ENCODE measurements around the gene ST3GAL4. TPM values are rescaled to one million over a fixed set of nuclear protein-coding genes. Genes with fewer than 3 reads are reported as not detected.

The ST3GAL4 gene
- total RNA-seq, 4 donors from 2014 or later, result 40.0 to 52.4 (median 40.5) TPM

DNA sequence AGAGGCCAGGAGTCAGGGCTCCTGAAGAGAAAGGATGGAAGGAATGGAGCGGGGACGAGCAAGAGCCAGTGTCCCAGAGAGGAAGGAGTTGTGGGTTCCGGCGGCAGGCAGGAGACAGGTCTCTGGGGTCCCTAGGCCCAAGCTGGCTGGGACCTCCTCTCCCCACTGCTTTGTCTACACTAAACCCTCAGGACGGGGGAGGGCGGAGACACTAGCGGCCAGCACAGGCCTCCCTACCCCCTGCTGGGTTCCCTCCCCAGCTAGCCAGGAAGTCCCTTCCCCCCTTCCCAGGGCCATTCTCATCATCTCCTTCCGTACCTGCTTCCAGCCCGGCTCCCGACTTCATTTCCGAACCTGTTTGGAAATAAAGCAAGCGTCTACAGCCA, 79.5 kb downstream of the ST3GAL4 start:
- TF ChIP-seq POLR2A (IDR thresholded peaks at IDR 0.05; ENCODE audit: low read depth) (no peak), EP300 (IDR thresholded peaks at IDR 0.05) (no peak), POLR2AphosphoS5 (IDR thresholded peaks at IDR 0.05) (no peak), CTCF (IDR thresholded peaks at IDR 0.05) (no peak)
- intact Hi-C loops (cut with DNase I), result no loop called here
- DNase-seq (ENCODE audit: extremely low spot score), result no peak
- Histone ChIP-seq H3K36me3 (no peaks in the 10 kb centered on the region), H3K27ac (replicated peaks in 1 of 4) (no peak overlapping the region), H3K9me3 (no peaks in the 10 kb centered on the region), H3K4me3 (no peak overlapping the region), H3K4me1 (peaks cover 24 to 43% (median 34%) of the 10 kb centered on the region in 4 donors), H3K27me3 (no peaks in the 10 kb centered on the region)
- WGBS, result 83% methylated on average over 11 of the region's 12 CpGs

- WGBS, result 92% methylated on average over 5 of the region's 7 CpGs
- H3K27ac ChIP-seq (replicated peaks in 1 of 4), result no peak overlapping the region
- no peaks in the 10 kb centered on the region for H3K36me3 ChIP-seq
- H3K4me3 ChIP-seq, result no peak overlapping the region
- TF ChIP-seq POLR2AphosphoS5 (IDR thresholded peaks at IDR 0.05) (no peak), POLR2A (IDR thresholded peaks at IDR 0.05; ENCODE audit: low read depth) (no peak), EP300 (IDR thresholded peaks at IDR 0.05) (no peak), CTCF (IDR thresholded peaks at IDR 0.05) (no peak)
- intact Hi-C loops (cut with DNase I), result no loop called here
- no peaks in the 10 kb centered on the region for H3K9me3 ChIP-seq
- peaks cover 21 to 47% (median 40%) of the 10 kb centered on the region in 4 donors for H3K4me1 ChIP-seq
- no peak for DNase-seq (ENCODE audit: extremely low spot score)
- no peaks in the 10 kb centered on the region for H3K27me3 ChIP-seq
Observed at GRCh38 chr11:126436209-126436755, 80.8 kb downstream of the ST3GAL4 start.

DNA sequence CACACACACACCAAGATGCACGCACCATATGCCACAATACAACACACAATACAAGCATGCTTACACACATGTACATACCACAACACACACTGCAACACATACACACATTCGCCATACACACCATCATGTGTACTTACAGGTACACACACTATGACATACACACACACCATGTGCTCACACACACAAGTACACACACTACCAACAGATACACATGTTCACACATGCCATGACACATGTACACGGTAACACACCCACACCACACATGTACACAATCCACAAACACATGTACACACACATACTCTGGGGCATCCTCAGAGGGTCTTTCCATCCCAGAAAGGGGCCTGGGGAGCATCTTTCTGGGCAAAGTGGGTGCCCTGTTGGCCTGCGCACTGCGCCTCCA, 82.2 kb downstream of the ST3GAL4 start:
- 91% methylated on average over 5 of the region's 5 CpGs for WGBS
- peaks cover 0 to 5% (median 0%) of the 10 kb centered on the region in 4 donors for H3K27me3 ChIP-seq
- no peak overlapping the region for H3K27ac ChIP-seq (replicated peaks in 1 of 4)
- intact Hi-C loops (cut with DNase I), result no loop called here
- DNase-seq (ENCODE audit: extremely low spot score), result no peak
- H3K36me3 ChIP-seq, result no peaks in the 10 kb centered on the region
- peaks cover 9 to 33% (median 26%) of the 10 kb centered on the region in 4 donors for H3K4me1 ChIP-seq
- H3K9me3 ChIP-seq, result no peaks in the 10 kb centered on the region
- TF ChIP-seq POLR2AphosphoS5 (IDR thresholded peaks at IDR 0.05), result no peak
- TF ChIP-seq POLR2A (IDR thresholded peaks at IDR 0.05; ENCODE audit: low read depth), result no peak
- TF ChIP-seq CTCF (IDR thresholded peaks at IDR 0.05), result no peak
- TF ChIP-seq EP300 (IDR thresholded peaks at IDR 0.05), result no peak
- no peak overlapping the region for H3K4me3 ChIP-seq

DNA sequence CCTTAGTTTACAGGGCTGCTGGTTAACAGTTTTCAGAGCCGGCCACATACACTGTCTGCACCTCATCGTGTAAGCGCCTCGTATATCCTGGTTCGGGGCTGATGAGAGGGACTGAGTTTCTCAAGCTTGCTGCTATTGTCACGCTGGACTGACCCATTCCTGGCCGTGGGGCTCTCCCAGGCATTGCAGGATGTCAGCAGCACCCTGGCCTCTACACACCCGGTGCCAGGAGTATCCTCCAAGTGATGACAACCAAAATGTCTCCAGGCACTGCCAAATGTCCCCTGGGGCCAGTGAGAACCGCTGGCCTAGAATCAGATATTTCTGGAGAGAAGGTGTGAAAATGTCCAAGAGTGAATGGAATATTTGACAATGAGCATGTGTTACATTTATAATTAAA, 82.8 kb downstream of the ST3GAL4 start:
- Histone ChIP-seq H3K27me3 (peaks cover 0 to 8% (median 0%) of the 10 kb centered on the region in 4 donors), H3K27ac (replicated peaks in 1 of 4) (no peak overlapping the region), H3K4me1 (peaks cover 5 to 27% (median 21%) of the 10 kb centered on the region in 4 donors), H3K4me3 (no peak overlapping the region), H3K9me3 (no peaks in the 10 kb centered on the region), H3K36me3 (no peaks in the 10 kb centered on the region)
- intact Hi-C loops (cut with DNase I), result no loop called here
- no peak for DNase-seq (ENCODE audit: extremely low spot score)
- TF ChIP-seq POLR2A (IDR thresholded peaks at IDR 0.05; ENCODE audit: low read depth) (no peak), EP300 (IDR thresholded peaks at IDR 0.05) (no peak), CTCF (IDR thresholded peaks at IDR 0.05) (no peak), POLR2AphosphoS5 (IDR thresholded peaks at IDR 0.05) (no peak)
- 53% methylated on average over 9 of the region's 9 CpGs for WGBS

DNA sequence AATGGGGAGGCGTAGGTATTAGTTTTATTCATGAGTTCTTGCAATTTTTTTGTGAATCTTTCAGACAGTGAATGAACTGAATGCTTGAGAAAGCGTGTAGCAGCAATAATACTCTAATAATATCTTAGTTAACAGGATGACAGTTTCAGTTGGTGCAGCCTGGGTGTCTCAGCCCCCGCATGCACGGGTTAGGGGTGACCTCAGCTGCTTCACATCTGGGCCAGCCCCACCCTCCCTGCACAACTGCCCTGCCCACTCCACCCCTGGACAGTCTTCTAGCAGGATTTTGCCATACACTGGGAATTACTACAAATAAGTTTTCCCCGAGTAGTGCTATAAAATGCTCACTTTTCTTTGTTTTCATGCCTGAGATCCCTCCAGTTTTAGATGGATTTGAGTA, 83.2 kb downstream of the ST3GAL4 start:
- 55% methylated on average over 5 of the region's 5 CpGs for WGBS
- H3K36me3 ChIP-seq, result no peaks in the 10 kb centered on the region
- intact Hi-C loops (cut with DNase I), result no loop called here
- H3K9me3 ChIP-seq, result no peaks in the 10 kb centered on the region
- H3K4me3 ChIP-seq, result no peak overlapping the region
- peaks cover 0 to 8% (median 0%) of the 10 kb centered on the region in 4 donors for H3K27me3 ChIP-seq
- H3K4me1 ChIP-seq, result peaks cover 3 to 23% (median 18%) of the 10 kb centered on the region in 4 donors
- no peak for DNase-seq (ENCODE audit: extremely low spot score)
- no peak overlapping the region for H3K27ac ChIP-seq (replicated peaks in 1 of 4)
- TF ChIP-seq EP300 (IDR thresholded peaks at IDR 0.05) (no peak), POLR2AphosphoS5 (IDR thresholded peaks at IDR 0.05) (no peak), CTCF (IDR thresholded peaks at IDR 0.05) (no peak), POLR2A (IDR thresholded peaks at IDR 0.05; ENCODE audit: low read depth) (no peak)
